Endothelial cell (in vitro differentiated cells): Measurements from ENCODE around the gene OBSL1. TPM values are rescaled to one million over a fixed set of nuclear protein-coding genes. Genes with fewer than 3 reads are reported as not detected.

Experiments
- DNase-seq: peaks from one replicate; pipeline ENCODE4 v3.0.0; 2021; ENCODE audit warnings: low spot score
- H3K27ac Mint-ChIP-seq: one replicate; pipeline ENCODE4 v1.8.0; 2021; ENCODE audit warnings: mixed read lengths, inconsistent platforms; ENCODE audit not compliant: unreplicated experiment
- H3K27me3 Mint-ChIP-seq: one replicate; pipeline ENCODE4 v1.8.0; 2021; ENCODE audit warnings: mild to moderate bottlenecking, moderate library complexity, mixed read lengths, inconsistent platforms; ENCODE audit not compliant: unreplicated experiment
- H3K36me3 Mint-ChIP-seq: one replicate; pipeline ENCODE4 v1.8.0; 2021; ENCODE audit warnings: mild to moderate bottlenecking, low read depth, mixed read lengths, inconsistent platforms; ENCODE audit not compliant: unreplicated experiment
- H3K4me1 Mint-ChIP-seq: one replicate; pipeline ENCODE4 v1.8.0; 2021; ENCODE audit warnings: mild to moderate bottlenecking, mixed read lengths, inconsistent platforms; ENCODE audit not compliant: unreplicated experiment
- H3K4me3 Mint-ChIP-seq: one replicate; pipeline ENCODE4 v1.8.0; 2021; ENCODE audit warnings: mild to moderate bottlenecking, mixed read lengths, inconsistent platforms; ENCODE audit not compliant: unreplicated experiment
- H3K9me3 Mint-ChIP-seq: one replicate; pipeline ENCODE4 v1.8.0; 2021; ENCODE audit warnings: mixed read lengths, inconsistent platforms; ENCODE audit not compliant: unreplicated experiment
- total RNA-seq: library from RNA; stranded (reverse); fragmentation: NEBNext Ultra II Directional; extraction: Animal tissue kit (Norgen Biotek cat#: 25700); gene quantifications from one replicate; pipeline ENCODE4 v1.2.1, GENCODE V29; 2021; ENCODE audit not compliant: unreplicated experiment
- TF ChIP-seq, protein P1 (sequence below): fragments of 200-600 bp; sonication (generic); IDR thresholded peaks from one replicate; pipeline ENCODE4 v1.5.0; 2021; ENCODE audit warnings: antibody characterized with exemption; ENCODE audit not compliant: unreplicated experiment

OBSL1 gene
- total RNA-seq, 1 donor from 2014 or later = 53.4 TPM

DNA sequence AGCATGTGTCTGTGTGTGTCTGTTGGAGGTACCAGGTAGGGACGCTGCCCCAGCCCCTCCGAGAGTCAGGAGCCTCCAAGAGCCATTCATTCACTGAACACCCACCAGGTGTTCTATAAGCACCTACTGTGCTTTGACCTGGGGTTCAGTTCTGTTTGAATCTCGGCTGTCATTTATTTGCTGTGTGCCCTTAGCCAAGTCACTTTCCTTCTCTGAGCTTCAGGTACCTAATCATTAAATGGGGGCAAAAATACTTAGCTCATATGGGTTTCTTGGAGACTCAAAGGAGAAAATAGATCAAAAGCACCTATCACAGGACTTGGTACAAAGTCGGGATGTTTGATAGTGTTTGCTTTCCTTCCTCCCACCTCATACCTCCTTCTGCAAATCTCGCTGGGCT, 43.9 kb downstream of the OBSL1 start:
- Mint-ChIP-seq H3K9me3 (no peaks in the 10 kb centered on the region), H3K36me3 (no peaks in the 10 kb centered on the region), H3K4me1 (peaks cover 33% of the 10 kb centered on the region), H3K27ac (no peak overlapping the region), H3K27me3 (peaks cover 36% of the 10 kb centered on the region), H3K4me3 (no peak overlapping the region)
- DNase-seq = no peak
- TF ChIP-seq, protein P1, sequence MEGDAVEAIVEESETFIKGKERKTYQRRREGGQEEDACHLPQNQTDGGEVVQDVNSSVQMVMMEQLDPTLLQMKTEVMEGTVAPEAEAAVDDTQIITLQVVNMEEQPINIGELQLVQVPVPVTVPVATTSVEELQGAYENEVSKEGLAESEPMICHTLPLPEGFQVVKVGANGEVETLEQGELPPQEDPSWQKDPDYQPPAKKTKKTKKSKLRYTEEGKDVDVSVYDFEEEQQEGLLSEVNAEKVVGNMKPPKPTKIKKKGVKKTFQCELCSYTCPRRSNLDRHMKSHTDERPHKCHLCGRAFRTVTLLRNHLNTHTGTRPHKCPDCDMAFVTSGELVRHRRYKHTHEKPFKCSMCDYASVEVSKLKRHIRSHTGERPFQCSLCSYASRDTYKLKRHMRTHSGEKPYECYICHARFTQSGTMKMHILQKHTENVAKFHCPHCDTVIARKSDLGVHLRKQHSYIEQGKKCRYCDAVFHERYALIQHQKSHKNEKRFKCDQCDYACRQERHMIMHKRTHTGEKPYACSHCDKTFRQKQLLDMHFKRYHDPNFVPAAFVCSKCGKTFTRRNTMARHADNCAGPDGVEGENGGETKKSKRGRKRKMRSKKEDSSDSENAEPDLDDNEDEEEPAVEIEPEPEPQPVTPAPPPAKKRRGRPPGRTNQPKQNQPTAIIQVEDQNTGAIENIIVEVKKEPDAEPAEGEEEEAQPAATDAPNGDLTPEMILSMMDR = no peak

DNA sequence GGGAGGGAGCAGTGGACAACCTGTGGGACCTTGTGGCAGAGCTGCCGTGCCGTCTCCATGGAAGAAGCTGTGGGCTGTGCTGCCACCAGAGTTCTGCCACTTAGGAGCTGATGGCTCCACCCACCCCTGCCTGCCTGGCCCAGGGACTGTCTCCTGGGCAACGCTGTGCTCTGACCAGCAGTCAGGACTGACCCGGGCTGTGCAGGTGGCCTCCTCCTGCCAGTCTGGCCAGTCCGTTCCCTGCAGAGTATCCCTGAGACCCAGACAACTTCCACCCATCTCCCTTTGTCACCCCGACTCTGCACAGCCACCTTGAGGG, 44.3 kb downstream of the OBSL1 start:
- DNase-seq = no peak
- Mint-ChIP-seq H3K4me1 (peaks cover 34% of the 10 kb centered on the region), H3K4me3 (no peak overlapping the region), H3K27me3 (peaks cover 35% of the 10 kb centered on the region), H3K9me3 (no peaks in the 10 kb centered on the region), H3K27ac (no peak overlapping the region), H3K36me3 (no peaks in the 10 kb centered on the region)
- TF ChIP-seq, protein P1 = no peak

DNA sequence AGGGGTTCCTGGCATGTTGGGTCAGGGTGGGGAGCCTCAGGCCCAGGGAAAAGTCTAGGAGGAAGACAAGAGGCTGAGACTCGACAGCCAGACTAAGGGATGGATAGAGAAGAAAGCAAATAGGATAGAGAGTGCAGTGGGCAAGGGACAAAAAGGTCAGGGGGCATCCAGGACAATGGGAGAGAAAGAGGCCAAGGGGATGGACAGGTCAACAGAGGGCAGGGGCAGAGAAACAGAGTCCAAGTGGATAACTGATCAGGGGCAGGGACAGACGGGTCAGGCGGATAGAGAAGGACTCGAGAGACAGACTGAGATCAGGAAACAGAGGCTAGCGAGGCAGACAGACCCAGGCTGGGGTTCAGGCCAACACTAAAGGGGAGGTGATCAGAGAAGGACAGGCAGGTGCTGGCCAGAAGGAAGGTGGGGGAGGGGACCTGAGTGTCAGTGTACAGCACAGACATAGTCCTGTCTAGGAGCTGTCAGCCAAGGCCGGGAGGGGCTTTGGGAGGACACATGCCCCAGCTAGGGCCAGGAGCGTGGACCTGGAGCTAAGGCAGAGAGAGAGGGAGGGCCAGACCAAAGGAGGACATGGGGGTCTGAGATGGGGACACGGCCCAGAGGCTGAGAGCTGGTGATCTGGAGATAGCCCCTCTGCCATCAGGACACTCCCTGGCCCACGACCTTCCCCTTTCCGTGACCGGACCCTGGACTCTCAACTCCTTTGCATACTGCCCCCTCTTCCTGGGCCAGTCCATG, 44.8 kb downstream of the OBSL1 start:
- H3K4me3 Mint-ChIP-seq = peak overlapping the region; percentile 8

DNA sequence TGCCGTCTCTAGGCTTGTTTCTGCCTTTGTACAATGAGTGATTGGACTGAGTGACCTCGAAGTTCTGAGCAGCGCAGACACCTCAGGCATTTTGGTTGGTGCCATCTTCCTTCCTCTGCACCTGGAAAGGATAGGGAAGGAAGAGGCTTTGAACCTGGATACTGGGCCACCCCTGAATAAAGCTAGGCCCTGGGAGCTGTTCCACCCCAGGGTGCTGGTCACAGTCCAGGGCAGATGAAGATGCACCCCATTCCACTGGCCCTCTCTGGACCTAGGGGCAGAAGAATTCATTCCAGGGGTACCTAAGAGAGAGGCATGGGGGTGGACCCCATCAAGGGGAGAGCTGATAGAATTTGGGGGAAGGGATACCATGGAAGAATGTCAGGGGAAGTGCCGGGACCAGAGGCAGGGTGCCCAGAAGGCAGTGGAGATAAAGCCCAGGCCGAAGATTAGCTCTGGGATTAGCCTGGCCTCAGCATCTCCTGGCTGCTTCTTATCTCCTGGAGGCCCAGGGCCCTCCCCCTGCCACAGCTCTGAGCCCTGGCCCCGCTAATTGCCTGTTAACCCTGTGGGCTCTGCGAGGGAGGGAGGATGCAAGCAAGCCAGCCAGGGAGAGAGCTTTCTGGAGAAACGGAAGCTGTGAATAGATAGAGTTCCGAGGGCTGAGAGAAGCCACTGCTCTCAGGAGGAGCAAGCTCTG, 45.7 kb downstream of the OBSL1 start:
- Mint-ChIP-seq H3K27me3 (peaks cover 32% of the 10 kb centered on the region), H3K4me1 (peaks cover 39% of the 10 kb centered on the region)

More for the DNA sequence above, 44.8 kb downstream of the OBSL1 start:
- TF ChIP-seq, protein P1 = no peak
- Mint-ChIP-seq H3K36me3 (no peaks in the 10 kb centered on the region), H3K4me1 (peaks cover 39% of the 10 kb centered on the region), H3K27ac (no peak overlapping the region), H3K9me3 (no peaks in the 10 kb centered on the region), H3K27me3 (peaks cover 36% of the 10 kb centered on the region)
- no peak for DNase-seq

More for the DNA sequence above, 45.7 kb downstream of the OBSL1 start:
- Mint-ChIP-seq H3K4me3 (no peak overlapping the region), H3K36me3 (no peaks in the 10 kb centered on the region), H3K27ac (no peak overlapping the region), H3K9me3 (no peaks in the 10 kb centered on the region)
- DNase-seq = no peak
- TF ChIP-seq, protein P1 = no peak
